Activated naive CD4-positive, alpha-beta T cell treated with anti-CD3 and anti-CD28 coated beads, Interleukin-2, amount 10 ng/mL, durations not matched to agents 7 days and 5 days (primary cell): ENCODE results near the gene FTCD.
"Not testable (repeated sequence)": the region's sequence is repeated elsewhere in the genome, so short reads cannot be mapped to it uniquely, and the experiment has no call there.

Source experiments
- CTCF ChIA-PET: fragments of 350-600 bp; sonication (Branson Sonifier 250); formaldehyde crosslinking; loops from one replicate; lab custom pipeline; 2021; ENCODE audit warnings: antibody characterized with exemption; lab: Charles Lee
- DNase-seq: peaks from one replicate; pipeline ENCODE4 v3.0.0-alpha.2; 2020
- H3K27ac Mint-ChIP-seq: one replicate; pipeline ENCODE4 v1.8.0; 2021; ENCODE audit warnings: mild to moderate bottlenecking, moderate library complexity, mixed read lengths
- H3K27me3 Mint-ChIP-seq: one replicate; pipeline ENCODE4 v1.8.0; 2021; ENCODE audit warnings: mild to moderate bottlenecking, mixed read lengths
- H3K36me3 Mint-ChIP-seq: one replicate; pipeline ENCODE4 v1.8.0; 2021; ENCODE audit warnings: mixed read lengths
- H3K4me1 Mint-ChIP-seq: one replicate; pipeline ENCODE4 v1.8.0; 2021; ENCODE audit warnings: mixed read lengths
- H3K4me3 Mint-ChIP-seq: one replicate; pipeline ENCODE4 v1.8.0; 2021; ENCODE audit warnings: mild to moderate bottlenecking, moderate library complexity, mixed read lengths
- H3K9me3 Mint-ChIP-seq: one replicate; pipeline ENCODE4 v1.8.0; 2021; ENCODE audit warnings: mixed read lengths

Gene FTCD

GRCh38 chr21:46156378-46156645, 933 bp upstream of the FTCD start:
- Mint-ChIP-seq H3K4me3 (no peak overlapping the region), H3K27me3 (peaks cover 9% of the 10 kb centered on the region), H3K9me3 (no peaks in the 10 kb centered on the region), H3K4me1 (no peaks in the 10 kb centered on the region), H3K36me3 (no peaks in the 10 kb centered on the region), H3K27ac (no peak overlapping the region)
- CTCF ChIA-PET: no interaction called here
- DNase-seq: peak; percentile 12

GRCh38 chr21:46154955-46155513, 345 bp downstream of the FTCD start:
- H3K4me1 Mint-ChIP-seq: no peaks in the 10 kb centered on the region
- H3K9me3 Mint-ChIP-seq: no peaks in the 10 kb centered on the region
- H3K36me3 Mint-ChIP-seq: no peaks in the 10 kb centered on the region
- no peak overlapping the region for H3K4me3 Mint-ChIP-seq
- peak; percentile 14 for DNase-seq
- peaks cover 3% of the 10 kb centered on the region for H3K27me3 Mint-ChIP-seq
- no peak overlapping the region for H3K27ac Mint-ChIP-seq
- CTCF ChIA-PET: no interaction called here

DNA sequence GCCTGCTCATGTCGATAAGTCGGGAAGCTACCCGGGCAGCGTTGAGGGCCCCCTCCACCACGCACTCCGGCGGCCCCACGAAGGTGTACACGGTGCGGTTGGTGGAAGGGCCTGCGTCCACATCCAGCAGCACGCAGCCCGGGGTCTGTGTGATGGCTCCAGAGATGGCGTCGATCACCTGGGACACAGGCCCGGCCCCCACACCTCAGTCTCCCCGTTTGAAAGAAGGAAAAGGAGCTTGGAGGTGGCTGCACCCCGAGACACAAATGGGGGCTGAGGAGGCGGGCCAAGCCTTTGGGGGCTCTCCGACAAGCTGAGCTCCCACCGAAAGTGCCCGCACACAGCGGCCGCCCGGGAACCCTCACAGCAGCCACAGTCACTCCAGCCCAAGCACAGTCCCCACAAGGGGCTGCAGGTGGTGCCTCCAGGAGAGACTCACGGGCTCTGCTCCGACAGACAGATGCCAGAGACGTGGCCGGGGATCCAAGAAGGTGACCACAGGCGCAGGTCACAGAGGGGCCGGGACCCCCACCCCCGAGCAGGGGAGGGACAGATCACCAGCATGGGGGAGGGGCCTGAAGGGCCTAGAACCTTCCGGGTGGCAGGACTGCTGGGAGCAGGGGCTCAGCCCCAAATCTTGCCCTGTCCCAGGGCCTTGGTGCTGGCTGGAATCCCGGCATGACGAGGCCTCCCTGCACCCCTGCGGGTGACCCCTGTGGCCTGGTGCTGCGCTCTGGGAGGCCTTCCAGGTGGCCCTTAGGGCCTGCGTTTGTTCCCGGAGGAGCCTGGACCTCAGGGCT, 1.0 kb downstream of the FTCD start:
- CTCF ChIA-PET: interaction anchor here (2.6 kb wide), 1 partner anchor 11 kb away, joined by 12 read pairs; no protein-coding TSS in a partner anchor
- Mint-ChIP-seq H3K4me1 (no peaks in the 10 kb centered on the region), H3K36me3 (no peaks in the 10 kb centered on the region), H3K27me3 (peaks cover 3% of the 10 kb centered on the region), H3K27ac (no peak overlapping the region), H3K4me3 (no peak overlapping the region), H3K9me3 (no peaks in the 10 kb centered on the region)
- peak; percentile 6 for DNase-seq

DNA sequence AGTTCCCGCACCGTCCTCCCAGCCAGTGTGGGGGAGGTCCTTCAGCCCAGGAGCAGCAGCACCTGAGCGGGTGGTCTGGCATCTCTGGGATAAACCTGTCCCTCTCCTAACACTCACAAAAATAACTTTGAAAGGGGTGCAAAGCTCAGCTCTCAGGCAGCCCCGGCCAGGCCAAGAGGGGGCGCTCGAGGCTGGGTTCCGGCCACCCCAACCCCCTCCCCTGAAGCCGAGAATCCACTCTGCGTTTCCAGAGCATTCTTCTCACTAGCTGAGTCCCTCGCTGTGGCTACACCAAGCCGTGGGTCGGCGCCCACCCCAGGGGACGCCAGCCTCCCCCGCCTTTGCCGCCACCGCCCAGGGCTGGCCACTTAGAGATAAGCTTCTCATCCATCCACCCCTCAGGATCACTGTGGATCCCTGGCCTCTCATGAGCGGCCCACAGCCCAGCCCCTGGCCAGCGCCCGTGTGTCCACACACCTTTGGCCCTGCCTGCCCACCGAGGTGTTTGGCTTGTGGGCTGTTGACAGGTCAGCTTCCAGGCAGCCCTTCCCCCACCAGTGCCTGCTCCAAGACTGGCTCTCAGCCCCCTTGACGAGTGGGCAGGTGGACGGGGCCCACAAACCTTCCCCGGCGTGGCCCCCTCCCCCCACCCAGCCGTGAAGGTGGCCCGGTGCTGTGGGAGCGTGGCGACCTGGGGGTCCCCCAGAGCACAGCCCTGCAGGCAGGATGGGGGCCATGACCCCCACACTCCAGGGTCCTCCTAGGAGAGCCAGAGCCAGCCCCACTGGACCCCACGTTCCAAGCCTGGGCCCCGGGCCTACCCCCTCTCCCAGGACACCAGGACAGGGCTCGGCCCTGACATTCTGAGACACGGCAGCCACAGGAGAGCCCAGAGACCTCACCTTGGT, 1.9 kb downstream of the FTCD start:
- Mint-ChIP-seq H3K4me3 (no peak overlapping the region), H3K9me3 (no peaks in the 10 kb centered on the region), H3K36me3 (no peaks in the 10 kb centered on the region), H3K27me3 (peaks cover 3% of the 10 kb centered on the region), H3K4me1 (no peaks in the 10 kb centered on the region), H3K27ac (no peak overlapping the region)
- peak; percentile 65 for DNase-seq
- CTCF ChIA-PET: interaction anchor here (0.9 to 2.6 kb wide), 3 partner anchors 10 to 486 kb away, joined by 3 to 12 read pairs (median 4); no protein-coding TSS in a partner anchor

- DNase-seq: no peak
- H3K27ac Mint-ChIP-seq: no peak overlapping the region
- no peaks in the 10 kb centered on the region for H3K9me3 Mint-ChIP-seq
- CTCF ChIA-PET: interaction anchor here (0.9 to 2.6 kb wide), 3 partner anchors 10 to 487 kb away, joined by 3 to 12 read pairs (median 4); no protein-coding TSS in a partner anchor
- no peak overlapping the region for H3K4me3 Mint-ChIP-seq
- H3K27me3 Mint-ChIP-seq: peaks cover 3% of the 10 kb centered on the region
- H3K36me3 Mint-ChIP-seq: no peaks in the 10 kb centered on the region
- H3K4me1 Mint-ChIP-seq: no peaks in the 10 kb centered on the region
Measured at GRCh38 chr21:46152927-46153246, 2.5 kb downstream of the FTCD start.

GRCh38 chr21:46151989-46152926, 3.1 kb downstream of the FTCD start:
- H3K4me1 Mint-ChIP-seq: no peaks in the 10 kb centered on the region
- no peak overlapping the region for H3K27ac Mint-ChIP-seq
- no peaks in the 10 kb centered on the region for H3K9me3 Mint-ChIP-seq
- peak; percentile 2 for DNase-seq
- no peak overlapping the region for H3K4me3 Mint-ChIP-seq
- H3K36me3 Mint-ChIP-seq: no peaks in the 10 kb centered on the region
- CTCF ChIA-PET: interaction anchor here (0.9 to 2.6 kb wide), 3 partner anchors 9 to 487 kb away, joined by 3 to 12 read pairs (median 4); no protein-coding TSS in a partner anchor
- no peaks in the 10 kb centered on the region for H3K27me3 Mint-ChIP-seq

DNA sequence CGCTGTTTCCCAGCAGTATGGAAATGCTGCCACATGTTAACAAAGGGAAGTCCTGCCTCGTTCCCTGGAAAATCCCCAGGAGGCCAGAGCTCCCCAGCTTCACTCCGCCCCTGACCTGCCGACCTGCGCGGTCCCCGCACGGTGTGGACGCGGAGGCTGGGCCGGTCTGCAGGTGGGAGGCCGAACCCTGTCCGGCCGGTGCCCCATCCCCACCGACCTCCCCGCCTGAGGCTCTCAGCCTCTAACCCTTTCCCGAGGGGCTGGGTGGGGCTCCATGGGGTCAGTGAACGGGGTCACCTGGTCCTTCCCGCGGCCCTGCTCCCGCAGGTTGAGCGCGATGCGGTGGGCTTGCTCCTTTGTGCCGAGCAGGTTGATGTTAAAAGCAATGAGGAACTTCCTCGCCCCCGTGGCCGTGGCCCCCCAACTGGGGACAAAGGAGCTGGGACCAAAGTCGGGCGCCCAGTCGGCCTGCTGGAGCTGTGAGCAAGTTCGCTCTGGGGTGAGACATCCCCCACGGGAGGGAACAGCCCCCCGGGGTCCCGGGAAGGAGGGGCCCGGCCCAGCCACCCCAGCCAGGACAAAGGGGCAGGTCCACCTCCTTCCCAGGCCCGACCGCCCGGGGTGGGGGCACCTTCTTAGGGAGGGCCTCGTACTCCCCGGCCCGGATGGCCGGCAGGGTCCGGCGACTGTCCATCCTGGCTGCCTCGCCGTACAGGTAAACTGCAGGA, 4.0 kb downstream of the FTCD start:
- H3K4me3 Mint-ChIP-seq: no peak overlapping the region
- CTCF ChIA-PET: no interaction called here
- H3K9me3 Mint-ChIP-seq: no peaks in the 10 kb centered on the region
- H3K27me3 Mint-ChIP-seq: no peaks in the 10 kb centered on the region
- no peaks in the 10 kb centered on the region for H3K36me3 Mint-ChIP-seq
- no peak overlapping the region for H3K27ac Mint-ChIP-seq
- DNase-seq: peak; percentile 12
- no peaks in the 10 kb centered on the region for H3K4me1 Mint-ChIP-seq

- DNase-seq: peak; percentile 10
- CTCF ChIA-PET: no interaction called here
- no peaks in the 10 kb centered on the region for H3K36me3 Mint-ChIP-seq
- H3K9me3 Mint-ChIP-seq: no peaks in the 10 kb centered on the region
- H3K4me1 Mint-ChIP-seq: no peaks in the 10 kb centered on the region
- H3K27ac Mint-ChIP-seq: no peak overlapping the region
- H3K27me3 Mint-ChIP-seq: no peaks in the 10 kb centered on the region
- H3K4me3 Mint-ChIP-seq: no peak overlapping the region
Measured at GRCh38 chr21:46150491-46151121, 4.8 kb downstream of the FTCD start.

- CTCF ChIA-PET: no interaction called here
- H3K27me3 Mint-ChIP-seq: no peaks in the 10 kb centered on the region
- DNase-seq: no peak
- H3K9me3 Mint-ChIP-seq: no peaks in the 10 kb centered on the region
- H3K36me3 Mint-ChIP-seq: no peaks in the 10 kb centered on the region
- H3K4me1 Mint-ChIP-seq: no peaks in the 10 kb centered on the region
- no peak overlapping the region for H3K4me3 Mint-ChIP-seq
- no peak overlapping the region for H3K27ac Mint-ChIP-seq
Measured at GRCh38 chr21:46150073-46150472, 5.3 kb downstream of the FTCD start.

GRCh38 chr21:46149205-46149901, 6.0 kb downstream of the FTCD start:
- no peak for DNase-seq
- no peaks in the 10 kb centered on the region for H3K27me3 Mint-ChIP-seq
- H3K4me1 Mint-ChIP-seq: peaks cover 4% of the 10 kb centered on the region
- H3K27ac Mint-ChIP-seq: no peak overlapping the region
- H3K36me3 Mint-ChIP-seq: no peaks in the 10 kb centered on the region
- CTCF ChIA-PET: no interaction called here
- H3K9me3 Mint-ChIP-seq: no peaks in the 10 kb centered on the region
- H3K4me3 Mint-ChIP-seq: no peak overlapping the region

GRCh38 chr21:46148106-46148505, 7.3 kb downstream of the FTCD start:
- no peak overlapping the region for H3K4me3 Mint-ChIP-seq
- H3K27ac Mint-ChIP-seq: no peak overlapping the region
- no peak for DNase-seq
- H3K4me1 Mint-ChIP-seq: peaks cover 11% of the 10 kb centered on the region
- H3K27me3 Mint-ChIP-seq: no peaks in the 10 kb centered on the region
- CTCF ChIA-PET: interaction anchor here (0.6 kb wide), 2 partner anchors 54 to 186 kb away, joined by 3 read pairs; no protein-coding TSS in a partner anchor
- no peaks in the 10 kb centered on the region for H3K9me3 Mint-ChIP-seq
- no peaks in the 10 kb centered on the region for H3K36me3 Mint-ChIP-seq

DNA sequence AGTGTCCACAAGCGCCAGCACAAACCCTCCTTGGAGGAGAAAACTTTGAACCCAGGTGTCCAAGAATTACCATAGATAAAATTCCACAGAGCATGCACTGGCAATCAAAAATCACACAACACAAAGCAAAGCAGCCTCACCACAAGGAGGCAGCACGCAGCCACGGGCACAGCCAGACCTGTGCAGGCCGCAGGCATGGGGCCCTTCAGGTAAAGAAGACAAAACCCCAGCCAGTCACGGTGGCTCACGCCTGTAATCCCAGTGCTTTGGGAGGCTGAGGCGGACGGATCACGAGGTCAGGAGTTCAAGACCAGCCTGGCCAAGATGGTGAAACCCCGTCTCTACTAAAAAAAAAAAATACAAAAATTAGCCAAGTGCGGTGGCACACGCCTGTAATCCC, 8.0 kb downstream of the FTCD start:
- not testable (repeated sequence) for H3K4me3 Mint-ChIP-seq, H3K27me3 Mint-ChIP-seq, H3K9me3 Mint-ChIP-seq, H3K27ac Mint-ChIP-seq, H3K36me3 Mint-ChIP-seq
- H3K4me1 Mint-ChIP-seq: peaks cover 11% of the 10 kb centered on the region
- CTCF ChIA-PET: interaction anchor here (0.6 kb wide), 2 partner anchors 74 to 153 kb away, joined by 3 read pairs; no protein-coding TSS in a partner anchor
- DNase-seq: peak; percentile 73
